Sigmoid colon (tissue), 7 donors: Measurements from ENCODE around the gene SCRG1. TPM values are rescaled to one million over a fixed set of nuclear protein-coding genes. Genes with fewer than 3 reads are reported as not detected.

Experiments
- DNase-seq: peaks from one replicate; pipeline ENCODE4 v3.0.0-alpha.2; 2019
- H3K27ac ChIP-seq, 4 donors: fragments of 200-600 bp; sonication (generic); one replicate each; pipeline ENCODE4 v1.5.1; 2016 to 2019; ENCODE audit warnings: mild to moderate bottlenecking in 1 of 4
- H3K27me3 ChIP-seq, 3 donors: fragments of 200-600 bp; sonication (generic); one replicate each; pipeline ENCODE4 v1.5.1; 2019; ENCODE audit warnings: mild to moderate bottlenecking in 1 of 3
- H3K36me3 ChIP-seq, 4 donors: fragments of 200-600 bp; sonication (generic); one replicate each; pipeline ENCODE4 v1.5.1; 2016 to 2019
- H3K4me1 ChIP-seq, 4 donors: fragments of 200-600 bp; sonication (generic); one replicate each; pipeline ENCODE4 v1.5.1; 2017 to 2019
- H3K4me3 ChIP-seq, 4 donors: fragments of 200-600 bp; sonication (generic); one replicate each; pipeline ENCODE4 v1.5.1; 2017 to 2019; ENCODE audit warnings: mild to moderate bottlenecking in 2 of 4, moderate library complexity in 1 of 4
- H3K9me3 ChIP-seq, 4 donors: fragments of 200-600 bp in 3 of 4; sonication (generic) in 3 of 4; one replicate each; pipeline versions ENCODE4 v1.5.1 to v1.6.1; 2013 to 2019
- EP300 ChIP-seq, 4 donors: sonication (generic); formaldehyde crosslinking; IDR thresholded peaks; one replicate each; pipeline ENCODE4 v1.6.1; 2017; ENCODE audit warnings: antibody characterized with exemption in 4 of 4
- POLR2A ChIP-seq, 2 donors: fragments of 450-650 bp; IDR thresholded peaks; one replicate each; pipeline ENCODE4 v1.6.1; 2016; ENCODE audit warnings: antibody characterized with exemption in 2 of 2, mild to moderate bottlenecking in 2 of 2, moderate library complexity in 2 of 2
- POLR2AphosphoS5 ChIP-seq, 4 donors: sonication (generic); formaldehyde crosslinking; IDR thresholded peaks; one replicate each; pipeline ENCODE4 v1.6.1; 2017; ENCODE audit warnings: antibody characterized with exemption in 4 of 4
- WGBS, 2 donors: extraction: QIAGEN DNeasy Blood & Tissue Kit; methylation state at CpG; one replicate each; pipeline ENCODE4 v1.1.7; 2013; 5-methylcytosine and 5-hydroxymethylcytosine counted together
- intact Hi-C: fragments of 100-400 bp; cut with DNase I; formaldehyde crosslinking; loops from one replicate; pipeline ENCODE4 v1.15.1; 2023
- polyA plus RNA-seq, 3 donors: library from polyadenylated mRNA; stranded (reverse); fragments of 200-250 nt; gene quantifications; one replicate each; pipeline ENCODE4 v1.2.3, GENCODE V29; 2013
- total RNA-seq, 4 donors: library from RNA; depleted of rRNA; stranded (reverse); fragments of >200 nt; gene quantifications; one replicate each; pipeline ENCODE4 v1.1.0, GENCODE V29; 2016
- TF ChIP-seq, protein P1 (sequence below), 4 experiments: fragments of 450-650 bp in 3 of 4; fragments of 200-600 bp in 1 of 4; IDR thresholded peaks; one replicate each; pipeline ENCODE4 v1.5.1; 2016 to 2019; ENCODE audit warnings: antibody characterized with exemption in 4 of 4, mild to moderate bottlenecking in 3 of 4, moderate library complexity in 2 of 4
- donor health status: healthy with polysubstance abuse.
- donor health status: Bipolar disorder and iron deficiency.
- donor health status: healthy.

The SCRG1 gene
- total and polyA plus RNA-seq, 7 donors = 0.55 to 5.8 (median 3.5) TPM; not detected in 1

DNA sequence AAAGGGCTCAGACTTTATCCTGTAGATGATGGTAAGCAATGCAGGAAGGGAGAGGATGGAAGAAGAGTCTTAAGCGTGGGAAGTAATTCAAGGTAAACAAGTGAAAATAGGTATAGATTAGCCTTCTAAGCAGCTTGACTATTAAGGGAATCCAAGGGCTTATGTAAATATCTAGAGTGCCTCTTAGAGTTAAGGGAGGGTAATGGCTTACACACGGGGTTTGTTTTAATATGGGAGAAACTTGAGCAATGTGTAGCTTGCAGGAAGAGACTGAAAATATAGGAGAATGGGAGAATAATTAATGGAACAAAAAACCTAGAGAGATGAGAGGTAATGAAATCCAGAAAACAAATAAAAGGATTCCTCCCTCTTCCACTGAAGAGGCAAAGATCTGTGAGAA, 41.0 kb downstream of the SCRG1 start:
- no peak for TF ChIP-seq POLR2AphosphoS5 (IDR thresholded peaks at IDR 0.05)
- TF ChIP-seq POLR2A (IDR thresholded peaks at IDR 0.05) = no peak
- TF ChIP-seq EP300 (IDR thresholded peaks at IDR 0.05) = no peak
- TF ChIP-seq, protein P1, sequence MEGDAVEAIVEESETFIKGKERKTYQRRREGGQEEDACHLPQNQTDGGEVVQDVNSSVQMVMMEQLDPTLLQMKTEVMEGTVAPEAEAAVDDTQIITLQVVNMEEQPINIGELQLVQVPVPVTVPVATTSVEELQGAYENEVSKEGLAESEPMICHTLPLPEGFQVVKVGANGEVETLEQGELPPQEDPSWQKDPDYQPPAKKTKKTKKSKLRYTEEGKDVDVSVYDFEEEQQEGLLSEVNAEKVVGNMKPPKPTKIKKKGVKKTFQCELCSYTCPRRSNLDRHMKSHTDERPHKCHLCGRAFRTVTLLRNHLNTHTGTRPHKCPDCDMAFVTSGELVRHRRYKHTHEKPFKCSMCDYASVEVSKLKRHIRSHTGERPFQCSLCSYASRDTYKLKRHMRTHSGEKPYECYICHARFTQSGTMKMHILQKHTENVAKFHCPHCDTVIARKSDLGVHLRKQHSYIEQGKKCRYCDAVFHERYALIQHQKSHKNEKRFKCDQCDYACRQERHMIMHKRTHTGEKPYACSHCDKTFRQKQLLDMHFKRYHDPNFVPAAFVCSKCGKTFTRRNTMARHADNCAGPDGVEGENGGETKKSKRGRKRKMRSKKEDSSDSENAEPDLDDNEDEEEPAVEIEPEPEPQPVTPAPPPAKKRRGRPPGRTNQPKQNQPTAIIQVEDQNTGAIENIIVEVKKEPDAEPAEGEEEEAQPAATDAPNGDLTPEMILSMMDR (IDR thresholded peaks at IDR 0.05) = no peak
- Histone ChIP-seq H3K9me3 (peaks cover 0 to 3% (median 0%) of the 10 kb centered on the region in 4 donors), H3K27me3 (no peaks in the 10 kb centered on the region), H3K36me3 (no peaks in the 10 kb centered on the region), H3K27ac (no peak overlapping the region), H3K4me1 (no peaks in the 10 kb centered on the region), H3K4me3 (no peak overlapping the region)
- 58 to 73% methylated on average over 2 of the region's 2 CpGs for WGBS, 2 donors
- intact Hi-C loops = no loop called here
- DNase-seq = no peak

DNA sequence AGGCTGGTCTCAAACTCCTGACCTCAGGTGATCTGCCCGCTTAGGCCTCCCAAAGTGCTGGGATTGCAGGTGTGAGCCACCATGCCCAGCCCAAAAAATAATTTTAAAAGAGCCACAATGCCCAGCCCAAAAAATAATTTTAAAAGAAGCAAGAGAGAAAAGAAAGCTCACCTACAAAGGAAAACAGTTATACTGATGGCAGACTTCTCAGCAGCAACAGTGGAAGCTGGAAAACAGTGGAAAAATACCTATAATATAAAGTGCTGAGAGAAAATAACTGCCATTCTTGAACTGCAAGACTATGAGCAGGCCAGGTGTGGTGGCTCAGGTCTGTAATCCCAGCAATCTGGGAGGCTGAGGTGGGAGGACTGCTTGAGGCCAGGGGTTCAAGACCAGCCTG, 51.4 kb downstream of the SCRG1 start:
- intact Hi-C loops = no loop called here

DNA sequence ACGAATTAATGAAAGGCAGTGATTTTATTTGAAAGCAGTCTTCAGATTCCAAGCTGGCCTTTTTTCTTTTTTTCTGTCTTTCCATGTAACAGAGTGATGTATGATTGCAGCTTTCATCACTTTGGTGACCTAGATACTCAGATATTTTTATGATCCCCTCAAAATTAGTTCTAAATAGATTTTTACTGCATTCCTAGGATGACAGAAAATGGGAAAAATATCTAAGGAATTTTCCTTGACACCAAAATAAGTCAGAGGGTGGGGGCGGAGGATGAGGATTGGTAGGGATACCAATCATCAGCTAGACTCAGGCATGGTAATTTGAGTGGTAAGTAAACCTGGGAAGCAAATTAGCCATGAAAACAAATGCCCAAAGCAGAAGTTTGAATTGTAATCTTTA, 52.8 kb downstream of the SCRG1 start:
- Histone ChIP-seq H3K4me1 (no peaks in the 10 kb centered on the region), H3K36me3 (no peaks in the 10 kb centered on the region), H3K4me3 (no peak overlapping the region), H3K27me3 (no peaks in the 10 kb centered on the region), H3K27ac (no peak overlapping the region), H3K9me3 (no peaks in the 10 kb centered on the region)
- WGBS, 2 donors = 47 to 89% methylated on average over 2 of the region's 2 CpGs
- intact Hi-C loops = no loop called here
- no peak for DNase-seq
- TF ChIP-seq POLR2AphosphoS5 (IDR thresholded peaks at IDR 0.05) = no peak
- TF ChIP-seq, protein P1 (IDR thresholded peaks at IDR 0.05) = no peak
- TF ChIP-seq EP300 (IDR thresholded peaks at IDR 0.05) = no peak
- TF ChIP-seq POLR2A (IDR thresholded peaks at IDR 0.05) = no peak

More for the DNA sequence above, 51.4 kb downstream of the SCRG1 start:
- TF ChIP-seq POLR2A (IDR thresholded peaks at IDR 0.05) = no peak
- TF ChIP-seq EP300 (IDR thresholded peaks at IDR 0.05) = no peak
- TF ChIP-seq, protein P1 (IDR thresholded peaks at IDR 0.05) = no peak
- no peak for TF ChIP-seq POLR2AphosphoS5 (IDR thresholded peaks at IDR 0.05)
- Histone ChIP-seq H3K27ac (no peak overlapping the region), H3K4me1 (no peaks in the 10 kb centered on the region), H3K4me3 (no peak overlapping the region), H3K9me3 (no peaks in the 10 kb centered on the region), H3K27me3 (no peaks in the 10 kb centered on the region), H3K36me3 (no peaks in the 10 kb centered on the region)
- 90 to 94% methylated on average over 1 of the region's 1 CpG for WGBS, 2 donors
- no peak for DNase-seq

DNA sequence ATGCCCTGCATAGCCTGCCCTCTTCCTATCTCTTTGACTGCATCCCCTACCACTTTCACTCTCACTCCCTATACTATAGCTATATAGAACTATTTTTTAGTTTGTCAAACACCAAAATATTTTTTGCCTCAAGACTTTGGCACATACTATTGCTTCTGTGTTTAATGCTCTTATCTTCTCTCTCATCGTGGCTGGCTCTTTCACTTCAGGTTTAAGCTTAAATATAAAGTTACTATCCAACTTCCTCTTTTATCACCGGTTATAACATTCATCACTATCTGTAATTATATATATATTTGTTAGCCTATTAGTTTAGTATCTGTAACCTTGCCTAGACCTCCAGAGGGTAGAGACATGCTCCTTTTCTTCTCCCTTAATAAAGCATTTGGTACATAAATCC, 53.3 kb downstream of the SCRG1 start:
- H3K27ac ChIP-seq = no peak overlapping the region
- H3K27me3 ChIP-seq = no peaks in the 10 kb centered on the region
- TF ChIP-seq, protein P1 (IDR thresholded peaks at IDR 0.05) = no peak
- TF ChIP-seq POLR2AphosphoS5 (IDR thresholded peaks at IDR 0.05) (no peak), EP300 (IDR thresholded peaks at IDR 0.05) (no peak), POLR2A (IDR thresholded peaks at IDR 0.05) (no peak)
- WGBS, 2 donors = 51 to 63% methylated on average over 2 of the region's 2 CpGs
- H3K36me3 ChIP-seq = no peaks in the 10 kb centered on the region
- no peaks in the 10 kb centered on the region for H3K9me3 ChIP-seq
- intact Hi-C loops = no loop called here
- no peak overlapping the region for H3K4me3 ChIP-seq
- H3K4me1 ChIP-seq = no peaks in the 10 kb centered on the region
- no peak for DNase-seq

DNA sequence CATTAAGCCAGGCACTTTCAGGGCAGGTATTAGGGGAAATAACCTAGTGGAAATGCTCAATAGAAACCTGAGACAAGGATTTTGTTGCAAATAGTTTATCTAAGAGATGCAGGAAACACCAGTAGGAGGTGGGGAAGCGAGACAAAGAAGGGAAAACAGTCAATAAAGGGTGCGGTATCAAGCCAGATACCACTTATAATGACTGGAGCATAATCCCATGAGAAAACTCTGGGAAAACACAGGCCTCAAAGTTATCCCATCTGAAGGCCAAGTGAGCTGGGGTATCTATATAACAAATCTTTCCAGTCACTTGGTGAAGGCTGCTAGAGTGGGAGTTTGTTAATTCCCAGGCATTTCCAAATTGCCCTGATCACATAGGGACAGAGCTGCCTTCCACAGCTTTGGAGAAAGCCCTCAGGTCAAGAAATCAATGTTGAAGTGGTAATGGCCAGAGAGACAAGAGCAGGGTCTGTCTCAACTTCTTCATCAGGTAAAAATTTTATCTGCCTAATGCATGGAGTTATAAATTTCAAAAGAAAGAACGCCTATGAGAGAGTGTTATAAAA, 55.0 kb downstream of the SCRG1 start:
- Histone ChIP-seq H3K4me1 (no peaks in the 10 kb centered on the region), H3K27ac (no peak overlapping the region), H3K4me3 (no peak overlapping the region), H3K9me3 (no peaks in the 10 kb centered on the region), H3K36me3 (no peaks in the 10 kb centered on the region), H3K27me3 (no peaks in the 10 kb centered on the region)
- intact Hi-C loops = no loop called here
- no peak for TF ChIP-seq POLR2A (IDR thresholded peaks at IDR 0.05)
- no peak for TF ChIP-seq EP300 (IDR thresholded peaks at IDR 0.05)
- TF ChIP-seq POLR2AphosphoS5 (IDR thresholded peaks at IDR 0.05) = no peak
- TF ChIP-seq, protein P1 (IDR thresholded peaks at IDR 0.05) = no peak
- DNase-seq = no peak
- WGBS, 2 donors = 87 to 88% methylated on average over 3 of the region's 3 CpGs
